Measurements from ENCODE around the gene ME1. TPM values are rescaled to one million over a fixed set of nuclear protein-coding genes. Genes with fewer than 3 reads are reported as not detected.

The ME1 gene
- total RNA-seq, 1 donor: 27.9 TPM

- H3K36me3 ChIP-seq (ENCODE audit: insufficient read depth, low read length): peaks cover 61% of the 10 kb centered on the region
- peaks cover 85% of the 10 kb centered on the region for H3K79me2 ChIP-seq (ENCODE audit: insufficient read depth, low read length)
- no peak for TF ChIP-seq CTCF (IDR thresholded peaks at IDR 0.05; ENCODE audit: extremely low read depth, low read depth, low read length)
- H3K4me1 ChIP-seq (ENCODE audit: insufficient read depth, low read length): peaks cover 21% of the 10 kb centered on the region
- no peak overlapping the region for H3K27ac ChIP-seq (ENCODE audit: low read depth, low read length)
- H3K27me3 ChIP-seq (ENCODE audit: insufficient read depth, low read length): no peaks in the 10 kb centered on the region
- H3K4me3 ChIP-seq (ENCODE audit: insufficient read depth, low read length): peak overlapping the region; percentile 96
- peak overlapping the region; percentile 97 for H3K4me2 ChIP-seq (ENCODE audit: insufficient read depth, low read length)
- peaks cover 35% of the 10 kb centered on the region for H4K20me1 ChIP-seq (ENCODE audit: insufficient read depth, low read length)
- no peak overlapping the region for H2AFZ ChIP-seq (ENCODE audit: low read length)
- no peak for DNase-seq (ENCODE audit: insufficient read length, low spot score, missing footprints)
- no peaks in the 10 kb centered on the region for H3K9me3 ChIP-seq (ENCODE audit: low read depth, low read length)
These were observed 240.2 kb downstream of the ME1 start for GRCh38 chr6:83190626-83191025.

GRCh38 chr6:83188501-83188900, 242.3 kb downstream of the ME1 start:
- no peak for TF ChIP-seq CTCF (IDR thresholded peaks at IDR 0.05; ENCODE audit: extremely low read depth, low read depth, low read length)
- no peaks in the 10 kb centered on the region for H3K9me3 ChIP-seq (ENCODE audit: low read depth, low read length)
- H3K27me3 ChIP-seq (ENCODE audit: insufficient read depth, low read length): no peaks in the 10 kb centered on the region
- no peak for DNase-seq (ENCODE audit: insufficient read length, low spot score, missing footprints)
- no peak overlapping the region for H3K27ac ChIP-seq (ENCODE audit: low read depth, low read length)
- H3K4me1 ChIP-seq (ENCODE audit: insufficient read depth, low read length): peaks cover 22% of the 10 kb centered on the region
- H3K4me2 ChIP-seq (ENCODE audit: insufficient read depth, low read length): no peak overlapping the region
- peaks cover 78% of the 10 kb centered on the region for H3K79me2 ChIP-seq (ENCODE audit: insufficient read depth, low read length)
- peaks cover 72% of the 10 kb centered on the region for H3K36me3 ChIP-seq (ENCODE audit: insufficient read depth, low read length)
- no peak overlapping the region for H2AFZ ChIP-seq (ENCODE audit: low read length)
- H4K20me1 ChIP-seq (ENCODE audit: insufficient read depth, low read length): peaks cover 37% of the 10 kb centered on the region
- no peak overlapping the region for H3K4me3 ChIP-seq (ENCODE audit: insufficient read depth, low read length)

GRCh38 chr6:83185096-83185495, 245.8 kb downstream of the ME1 start:
- Histone ChIP-seq H3K27me3 (ENCODE audit: insufficient read depth, low read length) (no peaks in the 10 kb centered on the region), H2AFZ (ENCODE audit: low read length) (no peak overlapping the region), H3K4me2 (ENCODE audit: insufficient read depth, low read length) (no peak overlapping the region), H3K27ac (ENCODE audit: low read depth, low read length) (peak overlapping the region; percentile 89), H3K79me2 (ENCODE audit: insufficient read depth, low read length) (peaks cover 68% of the 10 kb centered on the region), H3K9me3 (ENCODE audit: low read depth, low read length) (no peaks in the 10 kb centered on the region), H3K4me3 (ENCODE audit: insufficient read depth, low read length) (no peak overlapping the region), H3K36me3 (ENCODE audit: insufficient read depth, low read length) (peaks cover 92% of the 10 kb centered on the region), H3K4me1 (ENCODE audit: insufficient read depth, low read length) (peaks cover 26% of the 10 kb centered on the region), H4K20me1 (ENCODE audit: insufficient read depth, low read length) (peaks cover 39% of the 10 kb centered on the region)
- no peak for TF ChIP-seq CTCF (IDR thresholded peaks at IDR 0.05; ENCODE audit: extremely low read depth, low read depth, low read length)
- DNase-seq (ENCODE audit: insufficient read length, low spot score, missing footprints): no peak

DNA sequence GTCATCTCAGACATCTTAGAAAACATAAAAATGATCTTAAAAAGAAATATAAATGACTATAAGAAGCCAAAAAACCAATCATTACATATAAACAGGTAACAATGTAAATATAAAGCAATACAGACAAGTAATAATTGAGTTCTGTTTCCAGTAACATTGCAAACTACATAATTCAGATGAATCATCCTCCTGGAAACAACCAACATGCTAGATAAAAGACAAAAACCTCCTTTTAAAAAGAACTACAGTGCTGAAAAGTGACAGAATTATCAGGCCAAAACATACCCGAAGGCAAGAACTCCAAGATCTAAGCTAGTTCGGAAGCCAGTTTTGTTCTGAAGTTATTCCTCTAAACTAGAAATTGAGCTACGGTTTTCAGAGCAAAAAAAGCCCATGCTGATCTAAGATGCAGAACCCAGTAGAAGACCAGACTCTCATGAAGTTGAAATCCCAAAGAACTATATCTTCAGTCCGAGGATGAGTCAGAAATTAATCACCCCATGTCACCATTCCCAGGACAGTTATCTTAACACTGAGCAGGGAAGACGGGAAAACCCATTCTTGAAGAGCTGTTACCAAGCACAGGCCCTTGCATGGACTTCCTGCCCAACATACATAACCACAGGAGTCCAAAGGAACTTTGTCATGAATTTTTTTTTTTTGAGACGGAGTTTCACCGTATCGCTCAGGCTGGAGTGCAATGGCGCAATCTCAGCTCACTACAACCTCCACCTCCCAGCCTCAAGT, 247.6 kb downstream of the ME1 start:
- Histone ChIP-seq H3K27ac (ENCODE audit: low read depth, low read length) (peak overlapping the region; percentile 89), H3K4me3 (ENCODE audit: insufficient read depth, low read length) (peak overlapping the region; percentile 5), H3K27me3 (ENCODE audit: insufficient read depth, low read length) (no peaks in the 10 kb centered on the region), H3K4me2 (ENCODE audit: insufficient read depth, low read length) (peak overlapping the region; percentile 70), H2AFZ (ENCODE audit: low read length) (no peak overlapping the region), H3K36me3 (ENCODE audit: insufficient read depth, low read length) (peaks cover 90% of the 10 kb centered on the region), H3K9me3 (ENCODE audit: low read depth, low read length) (no peaks in the 10 kb centered on the region), H3K4me1 (ENCODE audit: insufficient read depth, low read length) (peaks cover 26% of the 10 kb centered on the region), H3K79me2 (ENCODE audit: insufficient read depth, low read length) (peaks cover 60% of the 10 kb centered on the region), H4K20me1 (ENCODE audit: insufficient read depth, low read length) (peaks cover 25% of the 10 kb centered on the region)
- DNase-seq (ENCODE audit: insufficient read length, low spot score, missing footprints): peak; percentile 73
- no peak for TF ChIP-seq CTCF (IDR thresholded peaks at IDR 0.05; ENCODE audit: extremely low read depth, low read depth, low read length)

All from osteoblast (primary cell).